Stimulated activated CD8-positive, alpha-beta memory T cell treated with anti-CD3 and anti-CD28 coated beads, Interleukin-15, amount 100 ng/mL, for 4 hours (primary cell): ENCODE data around the gene COX6B2.

ENCODE experiments used
- DNase-seq, 2 donors: peaks; one replicate each; pipeline ENCODE4 v3.0.0-alpha.2; 2020; ENCODE audit warnings: low read depth in 2 of 2

COX6B2 gene

GRCh38 chr19:55383279-55384130 is 29.0 kb upstream of the COX6B2 start:
- no peak for DNase-seq

DNA sequence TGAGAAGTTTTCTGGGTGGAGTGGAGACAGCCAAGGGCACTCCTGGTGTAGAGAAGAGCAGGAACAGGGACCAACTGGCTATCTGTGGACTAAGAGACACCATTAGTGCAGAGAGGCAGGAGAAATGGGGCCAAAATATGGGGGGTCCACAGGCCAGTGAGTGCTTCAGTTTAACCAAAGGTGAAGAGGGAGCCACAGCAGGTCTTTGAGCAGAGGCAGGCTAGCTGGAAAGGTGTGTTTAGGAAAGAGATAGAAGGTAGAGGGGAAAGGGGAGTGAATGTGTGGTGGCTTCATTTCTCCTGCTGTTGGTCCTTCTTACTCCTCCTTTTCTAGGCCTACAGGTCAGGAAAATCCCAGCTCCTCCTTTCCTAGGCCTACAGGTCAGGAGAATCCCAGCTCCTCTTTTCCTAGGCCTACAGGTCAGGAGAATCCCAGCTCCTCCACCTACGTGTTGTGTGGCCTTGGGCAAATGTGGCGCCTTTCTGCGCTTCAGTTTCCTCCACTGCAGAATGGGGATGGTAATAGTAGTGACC is 28.1 kb upstream of the COX6B2 start:
- DNase-seq = no peak

DNA sequence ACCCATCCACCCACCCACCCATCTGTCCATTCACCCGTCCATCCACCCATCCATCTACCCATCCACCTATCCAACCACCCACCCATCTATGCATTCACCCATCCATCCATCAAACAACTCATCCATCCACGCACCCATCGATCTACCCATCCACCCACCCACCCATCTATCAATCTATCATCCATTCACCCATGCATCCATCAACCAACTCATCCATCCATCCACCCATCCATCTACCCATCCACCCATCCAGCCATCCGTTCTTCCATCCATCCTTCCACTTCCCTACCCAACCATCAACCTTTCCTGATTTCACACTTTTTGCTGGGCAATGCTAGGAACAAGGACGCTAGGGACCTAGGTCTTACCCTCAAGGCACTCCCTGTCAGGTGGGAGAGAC is 27.5 kb upstream of the COX6B2 start:
- no peak for DNase-seq

DNA sequence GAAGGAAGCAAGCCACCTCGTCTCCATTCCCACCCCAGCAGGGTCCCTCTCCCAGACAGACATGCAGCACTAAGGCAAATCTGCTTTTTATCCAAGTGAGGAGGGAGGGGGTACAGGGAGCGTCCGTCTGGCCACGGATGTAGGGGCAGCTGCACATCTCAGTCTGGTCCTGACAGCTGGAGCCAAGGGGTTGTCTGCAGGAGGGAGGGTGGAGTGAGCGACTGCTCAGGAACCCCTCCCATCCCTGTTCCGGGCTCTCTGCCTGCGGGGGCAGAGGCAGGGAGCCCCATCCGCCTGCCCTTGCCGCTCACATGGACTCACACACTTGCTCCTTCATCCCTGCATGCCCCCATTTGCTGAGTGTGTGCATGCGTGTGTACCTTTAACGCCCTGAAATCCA is 24.7 kb upstream of the COX6B2 start:
- DNase-seq = no peak

- DNase-seq = no peak
These were observed 23.0 kb upstream of the COX6B2 start for GRCh38 chr19:55377356-55378131.

GRCh38 chr19:55376241-55376933 is 21.9 kb upstream of the COX6B2 start, which contains the start of gene TMEM190:
TMEM190 (plus strand) TSS chr19:55376826; CDS start chr19:55376854, 28 bp downstream.
- DNase-seq = no peak

GRCh38 chr19:55373993-55374757 is 19.7 kb upstream of the COX6B2 start:
- no peak for DNase-seq

DNA sequence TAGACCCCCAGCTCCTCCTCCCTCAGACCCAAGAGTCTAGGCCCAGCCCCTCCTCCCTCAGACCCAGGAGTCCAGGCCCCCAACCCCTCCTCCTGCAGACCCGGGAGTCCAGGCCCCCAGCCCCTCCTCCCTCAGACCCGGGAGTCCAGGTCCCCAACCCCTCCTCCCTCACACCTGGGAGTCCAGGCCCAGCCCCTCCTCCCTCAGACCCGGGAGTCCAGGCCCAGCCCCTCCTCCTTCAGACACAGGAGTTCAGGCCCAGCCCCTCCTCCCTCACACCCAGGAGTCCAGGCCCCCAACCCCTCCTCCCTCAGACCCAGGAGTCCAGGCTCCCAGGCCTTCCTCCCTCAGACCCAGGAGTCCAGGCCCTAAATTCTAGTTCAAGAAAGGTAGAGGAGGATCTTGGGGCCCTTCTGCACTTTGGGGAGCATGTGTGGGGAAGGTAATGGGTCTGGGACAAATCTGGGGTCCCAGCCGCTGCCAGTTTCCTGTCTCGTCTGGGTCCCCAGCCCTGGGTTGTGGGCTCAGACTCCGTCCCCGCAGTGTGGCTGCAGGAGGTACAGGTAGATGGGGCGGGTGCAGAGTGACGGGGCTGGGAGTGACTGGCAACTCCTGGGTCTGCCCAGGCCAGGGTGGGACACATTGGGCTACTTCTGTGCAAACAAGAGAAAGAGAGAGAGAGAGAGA is 18.9 kb upstream of the COX6B2 start:
- DNase-seq = no peak

DNA sequence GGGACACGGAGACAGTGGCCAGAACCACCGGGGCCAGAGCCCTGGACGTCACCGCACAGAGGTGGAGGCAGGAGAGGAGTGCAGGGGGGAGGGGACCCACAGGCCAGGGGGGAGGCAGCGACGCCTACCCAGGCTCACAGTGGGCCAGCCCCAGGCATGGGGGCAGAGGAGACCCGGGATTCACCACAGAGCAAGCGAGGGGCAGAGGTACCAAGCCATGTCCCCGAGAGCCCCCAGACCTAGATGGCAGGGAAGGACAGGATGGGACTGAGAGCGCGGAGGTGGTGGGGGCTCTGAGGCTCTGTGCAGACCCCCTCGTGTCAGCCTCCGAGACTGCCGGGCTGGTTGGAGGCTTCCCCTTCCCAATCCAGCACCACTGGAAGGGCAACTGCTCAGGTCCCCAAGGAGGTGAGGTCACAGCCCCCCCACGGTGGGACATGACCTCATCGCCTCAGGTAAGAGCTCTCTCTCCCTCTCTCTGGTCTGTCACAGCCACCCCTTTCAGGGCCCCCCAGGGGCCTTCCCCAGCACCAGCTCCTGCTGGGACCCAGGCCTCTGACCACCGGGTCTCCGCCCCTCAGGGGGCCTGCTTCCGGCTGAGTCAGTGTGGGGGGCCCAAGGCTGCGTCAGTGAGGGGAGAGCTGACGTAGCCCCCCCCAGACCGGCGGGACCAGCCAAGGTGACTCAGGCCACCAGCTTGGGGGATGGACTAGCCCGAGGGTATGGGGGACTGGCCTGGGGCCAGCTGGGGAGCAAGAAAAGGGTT is 18.0 kb upstream of the COX6B2 start:
- DNase-seq = no peak

GRCh38 chr19:55370305-55370988 is 15.9 kb upstream of the COX6B2 start, which contains the start of gene IL11:
IL11 (minus strand) TSS chr19:55370463; CDS start chr19:55370310, 153 bp downstream.
- DNase-seq = no peak

GRCh38 chr19:55369653-55370304 is 15.3 kb upstream of the COX6B2 start:
- DNase-seq = no peak

DNA sequence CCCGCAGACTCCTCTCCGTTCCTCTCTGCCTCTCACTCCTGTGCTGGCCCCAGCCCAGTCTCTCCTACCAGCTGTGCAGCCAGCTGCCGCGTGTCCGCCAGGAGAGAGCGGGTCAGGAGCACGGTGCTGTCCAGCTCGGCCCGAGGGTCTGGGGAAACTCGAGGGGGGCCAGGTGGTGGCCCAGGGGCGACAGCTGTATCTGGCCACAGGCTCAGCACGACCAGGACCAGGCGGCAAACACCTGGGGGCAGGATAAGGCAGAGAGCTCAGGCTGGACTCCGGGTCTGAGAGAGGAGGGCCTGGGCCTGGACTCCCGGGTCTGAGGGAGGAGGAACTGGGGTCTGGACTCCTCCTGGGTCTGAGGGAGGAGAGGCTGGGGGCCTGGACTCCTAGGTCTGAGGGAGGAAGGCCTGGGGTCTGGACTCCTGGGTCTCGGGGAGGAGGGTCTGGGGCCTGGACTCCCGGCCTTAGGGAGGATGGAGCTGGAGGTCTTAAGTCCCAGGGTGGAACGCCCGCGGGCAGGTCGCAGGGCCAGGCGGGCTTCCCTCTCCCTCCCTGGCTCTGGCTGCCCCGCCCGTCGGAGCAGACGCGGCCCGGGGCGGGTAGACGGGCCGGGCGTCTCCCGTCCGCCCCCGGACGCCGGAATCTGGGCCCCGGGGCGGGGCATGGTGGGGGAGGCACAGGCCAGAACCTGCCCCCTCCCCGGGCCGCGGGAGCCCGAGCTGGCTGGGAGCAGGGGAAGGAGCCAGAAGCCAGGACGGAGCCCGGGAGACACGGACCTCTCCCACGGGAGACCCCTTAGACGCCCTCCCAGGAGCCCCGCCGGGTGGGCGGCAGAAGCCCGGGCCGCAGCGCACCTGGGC is 14.4 kb upstream of the COX6B2 start:
- DNase-seq = no peak

DNA sequence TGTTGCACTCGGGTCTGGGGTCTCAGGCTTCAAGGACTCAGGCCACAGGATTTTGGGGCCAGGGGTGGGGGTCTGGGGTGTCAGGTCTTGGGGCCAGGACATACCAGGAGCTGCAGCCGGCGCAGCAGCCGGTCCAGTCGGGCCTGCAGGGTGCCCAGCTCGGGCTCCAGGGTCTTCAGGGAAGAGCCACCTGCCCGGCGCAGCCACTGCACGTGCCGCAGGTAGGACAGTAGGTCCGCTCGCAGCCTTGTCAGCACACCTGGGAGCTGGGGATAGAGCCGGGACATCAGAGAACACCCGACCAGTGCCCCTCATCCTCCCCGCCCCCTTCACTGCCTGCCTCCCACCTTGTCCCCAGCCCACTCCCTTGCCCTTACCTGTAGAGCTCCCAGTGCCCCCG is 13.6 kb upstream of the COX6B2 start:
- no peak for DNase-seq

DNA sequence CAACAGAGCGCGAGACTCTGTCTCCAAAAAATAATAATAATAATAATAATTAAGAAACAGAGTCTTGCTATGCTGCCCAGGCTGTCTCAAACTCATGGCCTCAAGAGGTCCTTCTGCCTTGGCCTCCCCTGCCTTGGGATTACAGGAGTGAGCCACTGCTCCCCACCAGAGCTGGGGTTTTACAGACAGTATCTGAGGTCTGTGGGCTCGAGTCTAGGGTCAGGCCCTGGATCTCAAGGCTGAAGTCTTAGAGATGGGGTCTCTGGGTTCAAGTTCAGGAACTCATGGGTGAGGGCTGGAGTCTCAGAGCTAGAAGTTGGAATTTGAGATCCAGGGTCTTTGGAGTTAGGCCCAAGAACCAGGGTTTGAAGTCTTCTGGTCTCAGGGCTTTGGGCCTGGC is 12.3 kb upstream of the COX6B2 start:
- DNase-seq = no peak

- no peak for DNase-seq
These were observed 11.4 kb upstream of the COX6B2 start for GRCh38 chr19:55365964-55366363.

- no peak for DNase-seq
These were observed 10.7 kb upstream of the COX6B2 start for GRCh38 chr19:55365245-55365644.

- no peak for DNase-seq
These were observed 8.6 kb upstream of the COX6B2 start, which contains the start of gene GARIN5B for GRCh38 chr19:55362990-55363716. GARIN5B (minus strand) TSS chr19:55363260; CDS start chr19:55363066, 194 bp downstream.
